MCF 10A (cell line): ENCODE measurements around the gene CIP2A. TPM values are rescaled to one million over a fixed set of nuclear protein-coding genes. Genes with fewer than 3 reads are reported as not detected.

Experiments
- BruUV-seq: library from RNA; stranded (reverse); fragments of 400-500 nt; replicated peaks from 2 replicates; lab custom pipeline; 2021; lab: Mats Ljungman, UMichigan
- CTCF ChIA-PET: fragments of 300-600 bp; sonication (Branson Sonifier 250); formaldehyde crosslinking; extraction: SDS; loops from one replicate; lab custom pipeline; 2021; ENCODE audit warnings: antibody characterized with exemption, inconsistent platforms; lab: Yijun Ruan, JAX
- POLR2A ChIA-PET: fragments of 300-600, 350-650 bp; sonication (Branson Sonifier 250); formaldehyde crosslinking; extraction: SDS; loops from one replicate; lab custom pipeline; 2020; ENCODE audit warnings: antibody characterized with exemption, inconsistent platforms; lab: Yijun Ruan, JAX
- DNase-seq: peaks from one replicate; pipeline ENCODE4 v3.0.0-alpha.2; 2018; ENCODE audit not compliant: unreplicated experiment
- H3K27ac Mint-ChIP-seq: one replicate; pipeline ENCODE4 v1.8.0; 2022; ENCODE audit warnings: mild to moderate bottlenecking, low read depth, mixed read lengths; ENCODE audit not compliant: unreplicated experiment
- H3K27me3 Mint-ChIP-seq: one replicate; pipeline ENCODE4 v1.8.0; 2022; ENCODE audit warnings: mixed read lengths; ENCODE audit not compliant: insufficient read depth, unreplicated experiment
- H3K36me3 Mint-ChIP-seq: one replicate; pipeline ENCODE4 v1.8.0; 2022; ENCODE audit warnings: mild to moderate bottlenecking, moderate library complexity, mixed read lengths; ENCODE audit not compliant: insufficient read depth, unreplicated experiment
- H3K4me1 Mint-ChIP-seq: one replicate; pipeline ENCODE4 v1.8.0; 2022; ENCODE audit warnings: mixed read lengths; ENCODE audit not compliant: insufficient read depth, unreplicated experiment
- H3K4me3 Mint-ChIP-seq: one replicate; pipeline ENCODE4 v1.8.0; 2022; ENCODE audit warnings: mild to moderate bottlenecking, moderate library complexity, mixed read lengths; ENCODE audit not compliant: unreplicated experiment
- H3K9me3 Mint-ChIP-seq: one replicate; pipeline ENCODE4 v1.8.0; 2022; ENCODE audit warnings: mixed read lengths; ENCODE audit not compliant: unreplicated experiment
- CTCF ChIP-seq: fragments of 200-600 bp; IDR thresholded peaks from one replicate; pipeline ENCODE4 v1.8.0; 2022; ENCODE audit warnings: antibody characterized with exemption, mild to moderate bottlenecking; ENCODE audit not compliant: unreplicated experiment
- intact Hi-C: fragments of 100-400 bp; cut with micrococcal nuclease; formaldehyde crosslinking; loops from 2 replicates; pipeline ENCODE4 v1.14.1; 2022
- total RNA-seq: library from RNA; stranded (reverse); gene quantifications from 2 replicates; pipeline ENCODE4 v1.2.3, GENCODE V29; 2022

Gene CIP2A
- total RNA-seq, 1 experiment from 2014 or later = 23.9 TPM

DNA sequence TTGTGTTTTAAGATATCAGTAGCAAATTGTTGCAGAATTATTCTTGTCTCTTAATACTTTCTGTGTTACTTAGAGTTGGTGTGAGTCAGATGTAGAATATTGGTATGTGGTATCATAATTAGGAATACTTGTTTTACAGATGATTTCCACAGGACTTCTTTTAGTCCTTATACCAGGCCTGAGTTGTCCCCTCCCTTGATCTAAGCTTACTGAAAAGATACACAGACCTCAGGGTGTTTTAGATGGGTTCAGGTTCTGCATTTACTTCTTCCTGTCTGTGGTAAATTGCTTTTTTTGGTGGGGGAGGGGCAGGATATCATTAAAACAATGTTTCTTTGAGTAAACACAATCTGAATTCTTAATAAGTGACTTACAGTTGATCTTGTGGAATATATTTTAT, 14.5 kb upstream of the CIP2A start:
- TF ChIP-seq CTCF = no peak
- Mint-ChIP-seq H3K9me3 (no peaks in the 10 kb centered on the region), H3K27me3 (no peaks in the 10 kb centered on the region), H3K36me3 (no peaks in the 10 kb centered on the region), H3K27ac (no peak overlapping the region), H3K4me1 (no peaks in the 10 kb centered on the region), H3K4me3 (no peak overlapping the region)
- BruUV-seq = no TSS peak
- DNase-seq = no peak
- ChIA-PET CTCF (no interaction called here), POLR2A (interaction anchor here (0.7 to 1.5 kb wide), 2 partner anchors 14 to 590 kb away, joined by 3 to 6 read pairs; partner anchors contain the start of gene DZIP3)
- intact Hi-C loops = no loop called here

- no peak for DNase-seq
- no peak overlapping the region for H3K27ac Mint-ChIP-seq
- no peaks in the 10 kb centered on the region for H3K9me3 Mint-ChIP-seq
- intact Hi-C loops = no loop called here
- H3K4me1 Mint-ChIP-seq = no peaks in the 10 kb centered on the region
- no peaks in the 10 kb centered on the region for H3K36me3 Mint-ChIP-seq
- ChIA-PET CTCF (interaction anchor here (0.6 to 1.0 kb wide), 3 partner anchors 9 to 31 kb away, joined by 3 to 4 read pairs (median 3); no protein-coding TSS in a partner anchor), POLR2A (interaction anchor here (0.5 to 1.7 kb wide), 2 partner anchors 13 to 597 kb away, joined by 6 to 14 read pairs; partner anchors contain the start of gene DZIP3)
- no TSS peak for BruUV-seq
- H3K4me3 Mint-ChIP-seq = no peak overlapping the region
- no peak for TF ChIP-seq CTCF
- H3K27me3 Mint-ChIP-seq = no peaks in the 10 kb centered on the region
These were observed 13.7 kb upstream of the CIP2A start for GRCh38 chr3:108602935-108603294.

DNA sequence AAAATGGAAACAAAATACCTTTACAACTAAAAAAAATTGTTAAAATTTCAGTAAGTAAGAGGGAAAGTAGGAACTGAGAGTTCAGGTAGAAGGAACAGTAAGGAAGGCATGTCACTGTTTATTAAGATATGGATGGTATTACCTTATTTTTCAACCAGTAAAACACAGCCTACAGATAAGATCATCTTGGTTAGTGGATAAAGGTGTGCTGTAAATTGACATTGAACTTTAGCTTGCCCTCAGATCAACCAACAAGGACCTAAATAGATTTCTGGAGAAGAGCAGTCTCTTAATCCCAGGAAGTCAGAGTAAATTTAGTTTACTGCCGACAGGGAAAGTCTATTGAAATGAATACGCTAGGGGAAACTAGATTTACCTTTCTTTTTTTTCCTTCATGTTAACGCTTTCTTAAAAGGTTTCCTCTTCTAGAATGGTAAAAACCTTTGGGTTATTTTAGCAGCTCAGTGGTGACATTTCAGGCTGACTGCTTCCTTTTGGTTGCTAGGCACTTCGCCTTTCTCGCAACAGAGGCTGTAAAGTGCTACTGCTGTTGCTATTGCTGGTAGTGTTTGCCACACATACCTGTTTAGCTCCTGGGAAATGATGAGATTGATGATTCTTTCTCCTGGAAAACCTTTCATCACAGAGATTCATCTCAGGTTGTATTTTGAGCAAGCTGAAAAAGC, 13.2 kb upstream of the CIP2A start:
- TF ChIP-seq CTCF = no peak
- Mint-ChIP-seq H3K27me3 (no peaks in the 10 kb centered on the region), H3K27ac (no peak overlapping the region), H3K4me1 (no peaks in the 10 kb centered on the region), H3K9me3 (no peaks in the 10 kb centered on the region), H3K36me3 (no peaks in the 10 kb centered on the region), H3K4me3 (no peak overlapping the region)
- no peak for DNase-seq
- intact Hi-C loops = no loop called here
- ChIA-PET POLR2A (interaction anchor here (0.5 to 1.7 kb wide), 3 partner anchors 12 to 597 kb away, joined by 3 to 14 read pairs (median 6); partner anchors contain the start of gene DZIP3), CTCF (interaction anchor here (0.6 to 1.8 kb wide), 5 partner anchors 10 to 113 kb away, joined by 3 to 6 read pairs (median 3); no protein-coding TSS in a partner anchor)
- BruUV-seq = no TSS peak

DNA sequence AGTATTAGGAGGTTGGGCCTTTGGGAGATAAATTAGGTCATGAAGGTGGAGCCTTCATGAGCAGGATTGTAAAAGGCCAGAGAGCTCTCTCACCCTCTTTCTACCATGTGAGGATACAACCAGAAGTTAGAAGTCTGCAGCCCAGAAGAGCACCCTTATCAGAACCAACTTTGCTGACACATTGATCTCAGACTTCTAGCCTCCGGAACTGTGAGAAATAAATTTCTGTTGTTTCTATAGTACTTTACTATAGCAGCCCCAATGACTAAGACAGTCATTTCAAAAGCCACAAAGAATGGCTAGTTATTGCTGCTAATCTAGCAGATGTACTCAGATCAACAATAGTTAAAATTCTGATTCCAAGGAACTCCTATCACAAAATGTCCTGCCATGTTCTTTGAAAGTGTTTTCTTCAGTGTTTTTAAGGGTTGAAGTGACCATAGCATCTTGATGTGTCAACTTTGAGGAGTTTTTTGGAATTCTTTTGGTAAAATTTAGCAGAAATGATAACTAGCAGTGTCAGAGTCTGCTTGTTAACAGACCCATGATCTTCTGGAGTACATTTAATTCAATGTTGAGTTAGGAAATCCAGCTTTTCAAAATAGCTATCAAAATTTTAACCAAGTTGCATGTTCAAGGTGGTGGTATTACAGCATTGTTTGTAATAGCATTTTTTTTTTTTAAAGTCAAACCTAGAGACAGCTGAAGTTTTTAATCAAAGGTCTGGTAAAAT, 10.6 kb upstream of the CIP2A start:
- no peaks in the 10 kb centered on the region for H3K9me3 Mint-ChIP-seq
- CTCF ChIA-PET = no interaction called here
- POLR2A ChIA-PET = interaction anchor here (1.2 to 4.1 kb wide), 2 partner anchors 8 to 10 kb away, joined by 3 to 20 read pairs; partner anchors contain the start of genes CIP2A and DZIP3
- TF ChIP-seq CTCF = no peak
- BruUV-seq = no TSS peak
- H3K27me3 Mint-ChIP-seq = no peaks in the 10 kb centered on the region
- DNase-seq = no peak
- H3K4me3 Mint-ChIP-seq = no peak overlapping the region
- H3K27ac Mint-ChIP-seq = no peak overlapping the region
- no peaks in the 10 kb centered on the region for H3K4me1 Mint-ChIP-seq
- intact Hi-C loops = no loop called here
- H3K36me3 Mint-ChIP-seq = no peaks in the 10 kb centered on the region
